HCT116 (cell line): ENCODE measurements around the gene TAMM41. TPM values are rescaled to one million over a fixed set of nuclear protein-coding genes. Genes with fewer than 3 reads are reported as not detected.

Experiments used
- ATAC-seq: fragments of 200-7000 bp; cut with Tn5 transposase; 2 replicates; pipeline ENCODE4 v1.9.1; 2020; ENCODE audit warnings: mild to moderate bottlenecking, moderate library complexity
- BruUV-seq: library from RNA; stranded (reverse); fragments of 400-500 nt; replicated peaks from 2 replicates; lab custom pipeline; 2021; lab: Mats Ljungman, UMichigan
- CTCF ChIA-PET: fragments of 300-600 bp; sonication (Branson Sonifier 250); formaldehyde crosslinking; loops from one replicate; lab custom pipeline; 2021; ENCODE audit warnings: antibody characterized with exemption; lab: Charles Lee
- POLR2A ChIA-PET: fragments of 300-600, 350-600 bp; sonication (Branson Sonifier 250); formaldehyde crosslinking; loops from one replicate; lab custom pipeline; 2021; ENCODE audit warnings: antibody characterized with exemption; lab: Charles Lee
- RAD21 ChIA-PET, 2 experiments: fragments of 300-600 bp; sonication (Branson Sonifier 250); formaldehyde crosslinking; loops; one replicate each; lab custom pipeline; 2023; ENCODE audit warnings: low total read pairs in 2 of 2; ENCODE audit not compliant: uncharacterized antibody in 2 of 2, unreplicated experiment in 2 of 2, low non-redundant PET in 1 of 2; lab: Charles Lee
- DNase-seq: peaks from one replicate; pipeline ENCODE4 v3.0.0-alpha.2; 2010; ENCODE audit warnings: low read depth, low spot score
- H2AFZ ChIP-seq: fragments of 200-600 bp; shearing (Covaris generic), sonication (generic); 2 replicates; pipeline ENCODE4 v1.6.1; 2017; ENCODE audit warnings: low read depth, mixed run types, mixed read lengths, antibody characterized with exemption, low read length; ENCODE audit not compliant: poor library complexity, severe bottlenecking
- H3K27ac ChIP-seq: 2 replicates; pipeline ENCODE4 v1.5.1; 2012; ENCODE audit warnings: low read depth, low read length
- H3K27me3 ChIP-seq: fragments of 200-600 bp; sonication (generic); 2 replicates; pipeline ENCODE4 v1.6.1; 2016; ENCODE audit warnings: mixed run types, low read length, mixed read lengths; ENCODE audit not compliant: insufficient read depth
- H3K36me3 ChIP-seq, 2 experiments: fragments of 200-500 bp in 1 of 2; fragments of 200-600 bp in 1 of 2; sonication (Bioruptor generic) in 1 of 2; sonication (generic) in 1 of 2; 2 replicates each; pipeline versions ENCODE4 v1.5.1 to v1.6.1; 2014 to 2016; ENCODE audit warnings: low read length in 2 of 2, inconsistent platforms in 1 of 2, mixed read lengths in 1 of 2, mixed run types in 1 of 2; ENCODE audit not compliant: insufficient read depth in 2 of 2, control insufficient read depth in 1 of 2
- H3K4me1 ChIP-seq, 2 experiments: fragments of 200-600 bp in 1 of 2; sonication (generic) in 1 of 2; 2 replicates each; pipeline versions ENCODE4 v1.5.1 to v1.6.1; 2012 to 2017; ENCODE audit warnings: low read length in 2 of 2, inconsistent platforms in 1 of 2, mild to moderate bottlenecking in 1 of 2, mixed read lengths in 1 of 2, mixed run types in 1 of 2, moderate library complexity in 1 of 2; ENCODE audit not compliant: insufficient read depth in 2 of 2, control insufficient read depth in 1 of 2
- H3K4me2 ChIP-seq: fragments of 200-600 bp; sonication (generic); 2 replicates; pipeline ENCODE4 v1.6.1; 2017; ENCODE audit warnings: mixed run types, low read length, mixed read lengths
- H3K4me3 ChIP-seq, 2 experiments: fragments of 200-600 bp in 1 of 2; sonication (generic) in 1 of 2; replicated peaks in 1 of 2; 2 replicates each; pipeline ENCODE4 v1.5.1; 2011 to 2016; ENCODE audit warnings: low read length in 2 of 2, control low read depth in 1 of 2, low read depth in 1 of 2, mild to moderate bottlenecking in 1 of 2, mixed read lengths in 1 of 2, mixed run types in 1 of 2
- H3K79me2 ChIP-seq: fragments of 200-600 bp; sonication (generic); 2 replicates; pipeline ENCODE4 v1.6.1; 2017; ENCODE audit warnings: mild to moderate bottlenecking, mixed run types, low read length, moderate library complexity, mixed read lengths; ENCODE audit not compliant: insufficient read depth
- H3K9ac ChIP-seq: fragments of 200-600 bp; sonication (generic); 2 replicates; pipeline ENCODE4 v1.6.1; 2016; ENCODE audit warnings: low read length, mixed read lengths
- H3K9me2 ChIP-seq: fragments of 200-600 bp; sonication (generic), shearing (Covaris generic); 2 replicates; pipeline ENCODE4 v1.6.1; 2017; ENCODE audit warnings: mixed run types, mild to moderate bottlenecking, moderate library complexity; ENCODE audit not compliant: insufficient read depth
- H3K9me3 ChIP-seq, 2 experiments: fragments of 200-500 bp in 1 of 2; fragments of 200-600 bp in 1 of 2; sonication (Bioruptor generic) in 1 of 2; sonication (generic) in 1 of 2; 2 replicates each; pipeline ENCODE4 v1.6.1; 2014 to 2017; ENCODE audit warnings: low read length in 2 of 2, mixed read lengths in 2 of 2, inconsistent platforms in 1 of 2, low read depth in 1 of 2, mild to moderate bottlenecking in 1 of 2, mixed run types in 1 of 2, moderate library complexity in 1 of 2; ENCODE audit not compliant: control insufficient read depth in 1 of 2, insufficient read depth in 1 of 2
- H4K20me1 ChIP-seq: fragments of 200-600 bp; sonication (generic), shearing (Covaris generic); 2 replicates; pipeline ENCODE4 v1.6.1; 2017; ENCODE audit warnings: mixed run types, mild to moderate bottlenecking, moderate library complexity; ENCODE audit not compliant: insufficient read depth
- CBX3 ChIP-seq: IDR thresholded peaks from 2 replicates; pipeline ENCODE4 v1.6.1; 2012; ENCODE audit warnings: low read depth
- CEBPB ChIP-seq: IDR thresholded peaks from 2 replicates; pipeline ENCODE4 v1.6.1; 2012; ENCODE audit warnings: low read depth
- CTCF ChIP-seq, 3 experiments: fragments of 200-600 bp in 1 of 3; sonication (generic) in 1 of 3; IDR thresholded peaks in 2 of 3; conservative IDR thresholded peaks in 1 of 3; 2 replicates each; pipeline ENCODE4 v1.5.1; 2012 to 2017; ENCODE audit warnings: low read depth in 2 of 3, low read length in 2 of 3, antibody characterized with exemption in 1 of 3, borderline replicate concordance in 1 of 3, control low read depth in 1 of 3, mild to moderate bottlenecking in 1 of 3, mixed read lengths in 1 of 3, mixed run types in 1 of 3, moderate library complexity in 1 of 3; ENCODE audit not compliant: insufficient read depth in 1 of 3
- ELF1 ChIP-seq: IDR thresholded peaks from 2 replicates; pipeline ENCODE4 v1.6.1; 2012; ENCODE audit warnings: low read depth, borderline replicate concordance
- EZH2 ChIP-seq: fragments of 200-600 bp; sonication (generic); IDR thresholded peaks from 2 replicates; pipeline ENCODE4 v1.6.1; 2017; ENCODE audit warnings: antibody characterized with exemption, mixed run types
- JUND ChIP-seq: IDR thresholded peaks from 2 replicates; pipeline ENCODE4 v1.6.1; 2012
- REST ChIP-seq: IDR thresholded peaks from 2 replicates; pipeline ENCODE4 v1.6.1; 2012; ENCODE audit warnings: low read depth
- SIN3A ChIP-seq: IDR thresholded peaks from 2 replicates; pipeline ENCODE4 v1.6.1; 2012; ENCODE audit warnings: low read depth
- SRF ChIP-seq: IDR thresholded peaks from 2 replicates; pipeline ENCODE4 v1.6.1; 2012; ENCODE audit warnings: low read depth
- ZBTB33 ChIP-seq: IDR thresholded peaks from 2 replicates; pipeline ENCODE4 v1.6.1; 2011; ENCODE audit warnings: mild to moderate bottlenecking, low read length, moderate library complexity; ENCODE audit not compliant: insufficient replicate concordance; ENCODE audit errors: extremely low read depth
- ZNF274 ChIP-seq: fragments of 200-500 bp; sonication (Bioruptor generic); IDR thresholded peaks from 2 replicates; pipeline ENCODE4 v1.6.1; 2014; ENCODE audit warnings: mild to moderate bottlenecking, low read depth, low read length, inconsistent platforms
- intact Hi-C: fragments of 100-400 bp; cut with micrococcal nuclease; formaldehyde crosslinking; loops from 2 replicates; pipeline ENCODE4 v1.10.0; 2022
- total RNA-seq: library from RNA; stranded (reverse); gene quantifications from one replicate; pipeline ENCODE4 v1.2.1, GENCODE V29; 2021; ENCODE audit not compliant: unreplicated experiment

Gene TAMM41
- total RNA-seq, 1 experiment from 2014 or later: 17.9 TPM

GRCh38 chr3:11819146-11819689 lies 27.5 kb downstream of the TAMM41 start:
- RAD21 ChIA-PET: no interaction called here
- no TSS peak for BruUV-seq
- Histone ChIP-seq H3K9me2 (no peaks in the 10 kb centered on the region), H3K4me1 (no peaks in the 10 kb centered on the region), H3K79me2 (no peaks in the 10 kb centered on the region), H3K27ac (no peak overlapping the region), H3K36me3 (peaks cover 17 to 25% of the 10 kb centered on the region in 2 experiments), H3K9ac (no peak overlapping the region), H3K27me3 (no peaks in the 10 kb centered on the region), H3K4me2 (no peak overlapping the region), H3K9me3 (no peaks in the 10 kb centered on the region), H4K20me1 (no peaks in the 10 kb centered on the region), H3K4me3 (no peak overlapping the region), H2AFZ (no peak overlapping the region)
- intact Hi-C loops: no loop called here
- DNase-seq (no peak), ATAC-seq (no peak)
- TF ChIP-seq JUND (no peak), CEBPB (no peak), REST (no peak), ZNF274 (no peak), CBX3 (no peak), ELF1 (no peak), SRF (no peak)
- CTCF ChIA-PET: no interaction called here
- POLR2A ChIA-PET: no interaction called here

- H3K4me2 ChIP-seq: no peak overlapping the region
- H3K36me3 ChIP-seq: peaks cover 17 to 25% of the 10 kb centered on the region in 2 experiments
- no peak overlapping the region for H3K4me3 ChIP-seq
- no peaks in the 10 kb centered on the region for H3K27me3 ChIP-seq
- no peak overlapping the region for H2AFZ ChIP-seq
- H3K79me2 ChIP-seq: no peaks in the 10 kb centered on the region
- H3K9me2 ChIP-seq: no peaks in the 10 kb centered on the region
- H3K9me3 ChIP-seq: no peaks in the 10 kb centered on the region
- H3K27ac ChIP-seq: no peak overlapping the region
- ATAC-seq: no peak
- RAD21 ChIA-PET: no interaction called here
- no peak overlapping the region for H3K9ac ChIP-seq
- no TSS peak for BruUV-seq
- no peak for DNase-seq
- no peaks in the 10 kb centered on the region for H3K4me1 ChIP-seq
- POLR2A ChIA-PET: no interaction called here
- CTCF ChIA-PET: no interaction called here
- H4K20me1 ChIP-seq: no peaks in the 10 kb centered on the region
- intact Hi-C loops: no loop called here
- TF ChIP-seq ZNF274: no peak
- TF ChIP-seq CTCF (IDR thresholded peaks at IDR 0.05 in 2 of 3, conservative IDR thresholded peaks at IDR 0.05 in 1 of 3; ENCODE audit: borderline replicate concordance in 1 of 3, insufficient read depth in 1 of 3, low read depth in 2 of 3, low read length in 2 of 3): no peak
- TF ChIP-seq CEBPB: no peak
- no peak for TF ChIP-seq CBX3
- no peak for TF ChIP-seq ZBTB33
- TF ChIP-seq EZH2: no peak
- no peak for TF ChIP-seq SRF
- TF ChIP-seq SIN3A: no peak
- no peak for TF ChIP-seq JUND
Measured at GRCh38 chr3:11818033-11818432, 28.7 kb downstream of the TAMM41 start.
